GM21390 (cell line): ENCODE data around the gene NCOA3.
"Not testable (repeated sequence)": the region's sequence is repeated elsewhere in the genome, so short reads cannot be mapped to it uniquely, and the experiment has no call there.

Source experiments
- ATAC-seq: cut with Tn5 transposase; IDR thresholded peaks from one replicate; pipeline ENCODE4 v1.9.1; 2021; ENCODE audit not compliant: unreplicated experiment

Gene NCOA3

DNA sequence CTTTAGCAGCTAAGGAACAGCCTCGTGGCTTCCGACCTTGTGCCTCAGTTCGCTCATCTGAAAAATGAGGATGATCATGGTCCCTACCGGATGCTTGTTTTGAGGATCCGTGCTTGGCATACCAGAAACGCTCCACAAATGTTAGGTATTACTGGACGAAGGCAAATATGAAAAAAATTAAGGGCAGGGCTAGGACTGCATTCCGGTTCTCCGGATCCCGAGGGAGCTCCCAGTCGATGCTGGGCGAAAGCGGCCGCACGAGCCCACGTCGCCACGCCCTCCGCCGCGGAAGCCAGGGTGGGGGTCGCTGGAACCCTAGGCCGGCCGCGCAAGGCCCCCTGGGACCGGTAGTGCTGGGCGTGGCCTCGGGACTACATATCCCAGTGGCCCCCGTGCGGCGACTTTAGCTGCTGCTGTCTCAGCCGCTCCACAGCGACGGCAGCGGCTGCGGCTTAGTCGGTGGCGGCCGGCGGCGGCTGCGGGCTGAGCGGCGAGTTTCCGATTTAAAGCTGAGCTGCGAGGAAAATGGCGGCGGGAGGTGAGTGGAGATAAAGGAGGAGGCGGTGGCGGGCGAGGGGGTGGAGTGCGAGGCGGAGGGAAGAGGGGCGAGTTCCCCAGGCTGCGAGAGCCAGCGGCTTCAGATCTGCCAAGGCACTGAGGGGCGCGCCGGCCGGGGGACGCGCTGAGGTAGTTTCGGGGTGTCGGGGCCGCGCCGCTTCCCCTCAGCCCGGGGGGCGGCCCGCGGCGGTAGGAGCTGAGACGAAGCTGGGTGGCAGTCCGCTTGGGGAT lies at the start of gene NCOA3:
Gene NCOA3 (plus strand): TSS at position 406 of the 789 bp plus-strand sequence. CDS start 120,361 bp downstream, outside the sequence.
- peak; percentile 70 for ATAC-seq

DNA sequence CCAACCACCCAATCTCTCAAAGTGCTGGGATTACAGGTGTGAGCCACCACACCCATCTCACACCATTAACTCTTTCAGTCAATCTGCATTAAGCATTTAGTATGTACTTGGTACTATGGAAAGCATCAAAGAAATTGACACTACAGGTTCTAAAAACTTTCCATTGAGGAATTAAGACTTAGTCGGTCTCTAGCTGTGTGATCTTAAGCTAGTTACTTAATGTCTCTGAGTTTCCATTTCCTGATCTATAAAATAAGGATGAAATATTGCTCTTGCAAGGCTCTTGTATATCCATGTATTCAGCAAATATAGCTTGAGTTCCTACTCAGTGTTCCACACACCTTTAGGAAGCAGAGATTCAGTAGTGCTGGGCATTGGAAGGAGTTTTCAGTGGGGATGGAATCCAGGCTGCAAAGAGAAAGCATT lies 48.9 kb upstream of the NCOA3 start:
- no peak for ATAC-seq

DNA sequence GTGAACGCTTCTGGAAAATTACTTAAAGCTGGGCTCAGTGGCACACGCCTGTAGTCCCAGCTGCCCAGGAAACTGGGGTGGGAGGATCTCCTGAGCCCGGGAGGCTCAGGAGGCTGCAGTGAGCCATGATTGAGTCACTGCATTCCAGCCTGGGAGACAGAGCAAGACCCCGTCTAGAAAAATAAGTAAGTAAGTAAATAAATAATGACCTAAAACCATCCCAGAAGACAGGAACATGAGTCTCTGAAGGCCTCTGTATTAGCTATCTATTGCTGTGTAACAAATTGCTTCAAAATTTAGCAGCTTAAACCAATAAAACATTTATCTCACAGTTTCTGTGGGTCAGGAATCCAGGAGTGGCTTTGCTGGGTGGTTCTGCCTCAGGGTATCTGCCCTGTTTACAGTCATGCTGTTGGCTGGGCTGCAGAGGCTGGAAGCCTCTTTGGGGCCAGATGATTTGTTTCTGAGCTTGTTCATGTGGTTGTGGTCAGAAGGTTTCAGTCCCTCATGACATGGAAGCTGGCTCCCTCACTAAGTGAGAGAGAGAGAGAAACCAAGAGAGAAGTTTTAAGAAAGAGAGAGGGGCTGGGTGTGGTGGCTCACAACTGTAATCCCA lies 48.4 kb upstream of the NCOA3 start:
- peak; percentile 83 for ATAC-seq

DNA sequence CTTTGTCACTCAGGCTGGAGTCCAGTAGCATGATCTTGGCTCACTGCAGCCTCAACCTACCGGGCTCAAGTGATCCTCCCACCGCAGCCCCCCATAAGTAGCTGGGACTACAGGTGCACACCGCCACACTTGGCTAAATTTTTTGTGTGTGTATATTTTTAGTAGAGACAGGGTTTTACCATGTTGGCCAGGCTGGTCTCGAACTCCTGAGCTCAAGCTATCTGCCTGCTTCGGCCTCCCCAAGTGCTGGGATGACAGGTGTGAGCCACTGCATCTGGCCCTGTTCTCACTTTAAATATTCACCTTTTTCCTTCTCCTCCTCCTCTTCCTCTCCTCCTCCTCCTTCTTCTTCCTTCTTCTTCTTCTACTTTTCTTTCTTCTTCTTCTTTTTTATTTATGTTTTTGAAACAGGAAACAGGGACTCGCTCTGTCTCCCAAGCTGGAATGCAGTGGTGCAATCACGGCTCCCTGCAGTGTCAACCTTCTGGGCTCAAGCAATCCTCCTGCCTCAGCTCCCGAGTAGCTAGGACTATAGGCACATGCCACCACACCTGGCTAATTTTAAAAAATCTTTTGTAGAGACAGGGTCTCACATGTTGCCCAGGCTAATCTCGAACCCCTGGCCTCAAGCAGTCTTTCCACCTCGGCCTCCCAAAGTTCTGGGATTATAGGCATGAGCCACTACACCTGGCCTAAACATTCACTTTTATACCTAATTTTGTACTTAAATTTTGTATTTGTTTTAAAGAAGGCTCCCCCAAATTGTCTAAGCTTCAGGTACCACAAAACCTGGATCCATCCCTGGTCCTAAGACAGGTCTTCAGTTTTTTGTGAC lies 47.2 kb upstream of the NCOA3 start:
- no peak for ATAC-seq

DNA sequence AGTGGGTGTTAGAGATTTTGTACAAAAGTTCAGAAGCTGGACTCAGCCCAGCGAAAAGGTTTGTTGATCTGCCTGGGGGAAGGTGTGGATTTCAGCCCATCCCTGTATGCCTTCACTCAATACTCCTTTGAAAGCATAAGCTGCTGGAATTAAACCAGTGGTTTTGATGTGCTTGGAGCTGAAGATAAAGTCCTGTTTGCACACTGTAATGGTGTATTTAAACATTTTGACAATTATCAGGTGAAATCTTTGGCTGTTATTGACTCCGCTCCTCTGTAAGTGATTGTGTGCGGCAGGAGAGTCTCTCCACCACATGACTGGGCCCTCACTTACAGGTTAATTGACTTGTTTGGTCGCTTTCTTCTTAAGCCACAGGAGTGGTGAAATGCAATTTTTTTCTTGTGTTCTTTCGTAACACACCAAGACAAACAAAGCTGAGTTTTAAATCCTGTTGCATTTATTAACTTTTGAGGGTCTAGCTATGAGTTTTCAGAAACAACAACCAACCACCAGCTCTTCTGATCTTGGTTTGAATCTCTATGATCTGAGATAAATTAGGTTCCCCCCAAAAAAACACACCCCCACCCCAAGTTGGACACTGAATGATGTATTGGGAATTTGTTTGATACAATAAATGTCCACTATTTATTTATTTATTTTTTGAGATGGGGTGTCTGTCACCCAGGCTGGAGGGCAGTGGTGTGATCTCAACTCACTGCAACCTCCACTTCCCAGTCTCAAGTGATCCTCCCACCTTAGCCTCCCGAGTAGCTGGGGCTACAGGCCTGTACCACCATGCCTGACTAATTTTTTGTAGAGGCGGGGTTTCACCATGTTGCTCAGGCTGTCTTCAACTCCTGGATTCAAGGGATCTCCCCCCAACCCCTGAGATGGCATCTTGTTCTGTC lies 46.3 kb upstream of the NCOA3 start:
- no peak for ATAC-seq

DNA sequence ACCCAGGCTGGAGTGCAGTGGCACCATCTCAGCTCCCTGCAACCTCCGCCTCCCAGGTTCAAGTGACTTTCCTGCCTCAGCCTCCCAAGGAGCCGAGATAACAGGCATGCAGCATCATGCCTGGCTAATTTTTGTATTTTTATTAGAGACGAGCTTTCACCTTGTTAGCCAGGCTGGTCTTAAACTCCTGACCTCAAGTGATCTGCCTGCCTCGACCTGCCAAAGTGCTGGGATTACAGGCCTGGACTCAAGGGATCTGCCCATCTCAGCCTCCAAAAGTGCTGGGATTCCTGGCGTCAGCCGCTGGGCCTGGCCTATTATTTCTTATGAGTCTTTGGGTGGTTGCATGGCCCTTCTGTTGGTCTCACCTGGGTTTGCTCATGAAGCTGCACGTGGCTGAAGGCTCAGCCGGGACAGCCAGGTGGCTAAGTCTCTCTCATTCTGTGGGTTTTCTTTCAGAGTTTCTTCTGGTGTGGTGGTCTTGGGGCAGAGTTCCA lies 45.6 kb upstream of the NCOA3 start:
- no peak for ATAC-seq

DNA sequence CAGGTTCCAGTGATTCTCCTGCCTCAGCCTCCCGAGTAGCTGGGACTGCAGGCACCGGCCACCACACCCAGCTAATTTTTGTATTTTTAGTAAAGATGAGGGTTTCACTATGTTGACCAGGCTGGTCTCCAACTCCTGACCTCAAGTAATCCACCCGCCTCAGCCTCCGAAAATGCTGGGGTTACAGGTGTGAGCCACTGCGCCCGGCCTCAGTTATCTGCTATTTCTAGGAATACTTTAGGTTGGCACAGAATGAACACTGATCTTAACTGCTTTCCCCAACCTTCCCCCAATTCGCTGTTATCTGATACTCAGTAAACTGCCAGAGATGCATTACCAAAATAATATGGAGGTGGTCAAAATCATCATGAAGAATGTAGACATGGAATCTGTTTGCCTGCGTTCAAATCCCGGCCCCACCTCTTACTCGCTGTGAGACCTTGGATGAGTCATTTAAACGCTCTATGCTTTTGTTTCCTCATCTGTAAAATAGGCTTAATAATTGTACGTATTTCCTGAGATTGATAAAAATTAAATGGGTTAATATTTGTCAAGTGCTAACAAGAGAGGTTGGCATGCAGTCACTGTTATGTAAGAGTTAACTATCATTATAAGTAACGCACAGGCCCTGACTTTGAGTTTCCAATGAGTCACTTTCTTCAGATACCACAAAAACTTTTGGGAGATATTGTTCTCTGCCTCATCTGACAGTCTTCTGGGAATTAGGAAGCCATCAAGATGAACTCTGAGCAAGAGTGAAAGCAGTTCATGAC lies 44.5 kb upstream of the NCOA3 start:
- ATAC-seq, result no peak

DNA sequence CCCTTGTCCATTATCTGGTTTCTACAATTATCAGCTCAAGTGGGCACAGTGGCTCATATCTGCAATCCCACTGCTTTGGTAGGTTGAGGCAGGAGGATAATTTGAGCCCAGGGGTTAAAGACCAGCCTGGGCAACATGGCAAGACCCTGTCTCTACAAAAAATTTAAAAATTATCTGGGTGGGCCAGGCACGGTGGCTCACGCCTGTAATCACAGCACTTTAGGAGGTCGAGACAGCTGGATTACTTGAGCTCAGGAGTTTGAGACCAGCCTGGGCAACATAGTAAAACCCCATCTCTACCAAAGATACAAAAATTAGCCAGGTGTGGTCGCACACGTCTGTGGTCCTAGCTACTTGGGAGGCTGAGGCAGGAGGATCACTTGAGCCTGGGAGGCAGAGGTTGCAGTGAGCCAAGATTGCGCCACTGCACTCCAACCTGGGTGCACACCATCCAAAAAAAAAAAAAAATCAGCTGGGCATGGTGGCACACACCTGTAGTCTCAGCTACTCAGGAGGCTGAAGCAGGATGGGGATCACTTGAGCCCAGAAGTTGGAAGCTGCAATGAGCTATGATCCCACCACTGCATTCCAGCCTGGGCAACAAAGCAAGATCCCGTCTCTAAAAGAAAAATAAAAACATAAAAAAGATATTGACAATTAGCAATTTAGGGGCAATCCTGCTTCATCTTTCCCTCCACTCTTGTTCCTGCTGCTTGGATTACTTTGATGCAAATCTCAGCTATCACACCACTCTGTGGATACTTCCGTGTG lies 43.2 kb upstream of the NCOA3 start:
- ATAC-seq, result not testable (repeated sequence)

DNA sequence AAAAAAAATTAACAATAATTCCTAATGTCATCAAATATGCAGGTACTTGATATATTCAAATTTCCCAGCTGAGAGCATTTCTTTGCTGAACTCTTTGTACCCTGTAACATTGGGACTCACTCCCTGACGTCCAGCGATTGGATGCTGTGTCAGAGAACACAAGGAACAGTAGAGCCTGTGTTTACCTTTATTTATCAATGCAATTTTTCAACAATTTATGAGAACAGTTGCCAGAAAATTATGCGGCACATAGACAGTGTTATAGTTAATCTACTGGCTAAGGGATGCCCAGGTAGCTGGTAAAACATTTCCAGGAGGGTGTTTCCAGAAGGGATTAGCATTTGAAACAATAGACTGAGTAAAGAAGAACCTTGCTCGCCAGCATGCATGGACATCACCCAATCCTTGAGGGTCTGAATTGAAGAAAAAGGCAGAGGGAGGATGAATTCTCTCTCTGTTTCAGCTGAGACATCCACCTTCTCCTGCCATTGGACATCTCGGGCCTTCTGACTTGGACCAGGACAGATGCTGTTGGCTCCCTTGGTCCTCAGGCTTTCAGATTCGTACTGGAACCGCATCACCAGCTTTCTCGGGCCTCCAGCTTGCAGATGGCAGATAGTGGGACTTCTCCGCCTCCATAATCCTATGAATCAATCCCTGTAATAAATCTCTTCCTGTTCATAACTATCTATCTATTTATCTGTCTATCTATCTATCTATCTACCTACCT lies 42.2 kb upstream of the NCOA3 start:
- no peak for ATAC-seq

DNA sequence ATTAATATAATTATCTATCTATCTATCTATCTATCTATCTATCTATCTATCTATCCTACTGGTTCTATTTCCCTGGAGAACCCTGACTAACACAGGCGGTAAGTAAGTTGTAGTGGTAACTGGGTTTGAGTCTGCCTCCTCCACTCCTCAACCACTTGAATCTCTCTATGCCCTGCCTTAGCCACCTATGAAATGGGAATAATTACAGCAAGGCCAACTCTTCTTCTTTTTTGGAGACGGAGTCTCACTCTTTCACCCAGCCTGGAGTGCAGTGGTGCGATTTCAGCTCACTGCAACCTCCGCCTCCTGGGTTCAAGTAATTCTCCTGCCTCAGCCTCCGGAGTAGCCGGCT lies 41.0 kb upstream of the NCOA3 start:
- not testable (repeated sequence) for ATAC-seq

DNA sequence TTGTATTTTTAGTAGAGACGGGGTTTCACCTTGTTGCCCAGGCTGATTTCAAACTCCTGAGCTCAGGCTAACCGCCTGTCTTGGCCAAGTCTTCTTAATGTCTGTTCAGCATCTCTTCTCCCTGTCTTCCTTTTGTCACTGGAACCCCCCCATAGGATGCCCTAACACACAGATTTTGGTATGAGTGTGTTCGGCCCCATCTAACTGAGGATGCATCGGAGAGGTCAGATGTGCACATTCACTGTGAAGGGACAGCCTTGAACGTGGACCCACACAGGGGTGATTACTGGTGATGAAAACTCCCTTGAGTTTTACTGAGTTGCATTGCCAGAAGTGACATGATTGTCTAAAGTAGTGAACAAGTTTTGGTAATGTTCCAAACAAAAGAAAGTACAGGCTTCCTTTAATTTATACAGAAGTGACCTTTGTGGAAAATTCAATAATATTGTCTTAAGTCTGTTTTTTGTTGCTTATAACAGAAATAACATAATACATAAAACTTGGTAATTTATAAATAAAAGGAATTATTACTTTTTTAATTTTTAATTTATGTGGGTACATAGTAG lies 40.5 kb upstream of the NCOA3 start:
- ATAC-seq, result no peak

DNA sequence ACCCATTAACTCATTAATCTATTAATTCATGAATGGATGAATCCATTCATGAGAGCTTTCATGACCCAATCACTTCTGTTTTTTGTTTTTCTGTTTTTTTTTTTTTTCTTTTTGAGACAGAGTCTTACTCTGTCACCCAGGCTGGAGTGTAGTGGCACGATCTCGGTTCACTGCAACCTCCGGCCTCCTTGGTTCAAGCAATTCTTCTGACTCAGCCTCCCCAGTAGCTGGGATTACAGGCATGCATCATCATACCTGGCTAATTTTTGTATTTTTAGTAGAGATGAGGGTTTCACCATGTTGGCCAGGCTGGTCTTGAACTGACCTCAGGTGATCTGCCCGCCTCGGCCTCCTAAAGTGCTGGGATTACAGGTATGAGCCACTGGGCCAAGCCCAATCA lies 39.8 kb upstream of the NCOA3 start:
- not testable (repeated sequence) for ATAC-seq

DNA sequence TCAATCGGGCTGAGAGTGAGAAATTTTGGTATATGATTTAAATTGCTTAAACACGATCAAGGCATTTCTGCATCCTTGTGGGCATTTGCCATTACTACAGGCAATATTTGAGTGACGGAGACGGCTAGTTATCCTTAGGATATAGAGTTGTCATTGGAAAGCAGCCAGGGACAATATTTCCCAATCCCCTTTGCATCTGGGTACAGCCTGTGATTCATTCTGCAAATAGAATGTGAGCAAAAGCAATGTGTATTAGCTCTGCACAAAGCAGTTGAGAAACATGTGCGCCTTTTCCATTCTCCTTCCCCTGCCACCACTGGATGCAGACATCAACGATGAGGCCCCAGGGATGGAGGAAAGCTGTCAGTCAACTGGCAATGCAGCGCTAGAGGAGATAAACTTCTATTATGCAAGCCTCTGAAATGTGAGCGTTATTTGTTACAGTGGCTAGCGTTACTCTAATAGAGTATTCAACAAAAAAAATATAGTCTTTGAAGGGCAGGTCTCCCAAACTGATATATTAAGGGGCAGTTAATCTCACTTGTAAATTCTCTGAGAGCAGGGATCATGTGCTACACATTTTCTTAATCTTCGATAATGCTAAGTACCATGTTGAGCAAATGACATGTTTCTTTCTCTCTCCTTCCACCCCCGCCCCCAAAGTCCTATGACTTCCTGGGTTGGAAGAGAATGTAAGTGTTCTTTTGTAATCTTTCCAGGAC lies 37.1 kb upstream of the NCOA3 start:
- ATAC-seq, result no peak

DNA sequence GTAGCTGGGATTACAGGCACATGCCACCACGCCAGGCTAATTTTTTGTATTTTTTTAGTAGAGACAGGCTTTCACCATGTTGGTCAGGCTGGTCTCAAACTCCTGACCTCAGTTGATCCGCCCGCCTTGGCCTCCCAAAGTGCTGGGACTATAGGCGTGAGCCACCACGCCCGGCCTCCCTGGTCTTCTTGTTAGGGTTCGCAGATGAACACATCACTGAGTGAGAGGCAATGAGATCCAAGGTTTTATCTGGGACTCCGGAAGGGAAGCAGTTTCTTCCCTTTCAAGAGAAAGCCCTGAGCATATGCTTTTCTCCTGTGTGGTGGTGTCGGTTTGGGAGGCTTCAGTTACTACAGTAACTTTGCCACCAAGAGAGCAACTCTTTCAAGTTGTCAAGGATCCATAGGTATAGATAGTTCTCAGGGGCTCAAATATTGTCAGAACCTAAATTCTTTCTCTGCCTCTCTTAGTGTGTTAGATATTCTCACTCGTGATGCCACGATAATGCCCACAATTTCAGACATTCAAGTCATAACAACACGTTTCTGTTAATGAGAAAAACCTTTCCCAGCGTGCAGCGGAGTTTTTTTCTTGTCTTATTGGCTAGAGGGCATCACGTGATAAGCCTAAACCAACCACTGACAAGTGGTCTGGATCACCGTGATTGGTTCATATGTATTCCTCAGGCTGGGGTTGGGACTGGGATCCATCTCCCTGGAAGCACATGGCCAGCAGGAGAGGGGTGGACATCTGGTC lies 36.2 kb upstream of the NCOA3 start:
- no peak for ATAC-seq

DNA sequence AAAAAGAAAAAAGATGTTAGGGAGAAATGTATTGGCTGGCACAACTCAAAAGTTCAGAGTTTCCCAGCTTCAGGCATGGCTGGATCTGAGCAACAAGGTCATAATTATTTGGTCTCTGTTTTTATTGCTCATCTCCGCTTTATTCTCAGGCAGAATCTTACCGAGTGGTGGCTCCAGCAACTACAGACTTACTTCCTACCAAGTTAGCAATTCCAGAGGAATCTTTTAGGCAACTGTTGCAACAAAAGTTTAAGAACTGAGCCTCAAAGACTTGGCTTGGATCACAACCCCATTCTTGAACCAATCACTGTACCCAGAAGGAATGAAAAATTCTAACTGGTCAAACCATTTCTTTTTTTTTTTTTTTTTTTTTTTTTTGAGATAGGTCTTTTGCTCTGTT lies 35.5 kb upstream of the NCOA3 start:
- ATAC-seq, result no peak

DNA sequence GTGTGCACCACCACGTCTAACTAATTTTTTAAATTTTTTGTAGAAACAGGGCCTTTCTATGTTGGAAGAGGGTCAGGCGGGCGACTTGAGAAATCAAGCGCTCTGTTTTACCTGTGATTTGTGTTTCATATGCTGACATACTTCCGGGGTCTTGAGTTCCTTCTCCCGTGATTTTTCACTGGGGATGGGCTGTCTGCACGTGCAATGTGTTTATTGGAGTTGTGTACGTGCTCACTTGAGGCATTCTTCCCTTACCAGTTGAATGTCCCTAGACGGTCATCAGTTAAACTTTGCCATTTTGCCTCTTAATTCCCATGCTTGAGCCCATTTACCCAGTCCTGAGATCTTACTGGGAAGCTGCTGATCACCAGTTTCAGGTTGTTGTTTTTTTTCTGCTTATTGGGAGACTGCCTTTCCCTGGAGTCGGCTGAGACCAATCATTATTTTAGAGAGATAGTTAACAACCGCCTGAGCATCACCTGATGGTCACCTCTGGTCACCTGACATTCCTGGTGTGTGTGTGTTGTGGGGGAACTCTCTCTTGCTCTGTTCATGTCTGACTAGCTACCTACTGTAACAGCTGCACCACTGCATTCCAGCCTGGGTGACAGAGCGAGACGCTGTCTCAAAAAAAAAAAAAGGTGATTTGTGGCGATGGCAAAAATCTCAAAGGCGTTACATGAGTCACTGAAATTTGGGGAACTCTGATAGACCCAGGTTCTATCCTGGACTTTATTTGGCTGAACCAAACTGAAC lies 34.8 kb upstream of the NCOA3 start:
- no peak for ATAC-seq
